IPS DF 6.9 (cell line): ENCODE data around the gene DNAJC10.
"Not testable (repeated sequence)": the region's sequence is repeated elsewhere in the genome, so short reads cannot be mapped to it uniquely, and the experiment has no call there.

ENCODE experiments used
- DNase-seq: peaks from one replicate; pipeline ENCODE4 v3.0.0-alpha.2; 2013; ENCODE audit warnings: low read depth, low spot score
- H3K27ac ChIP-seq: one replicate; pipeline ENCODE4 v1.5.1; 2013; ENCODE audit warnings: low read length, control low read depth
- H3K27me3 ChIP-seq: 2 replicates; pipeline ENCODE4 v1.6.1; 2013; ENCODE audit warnings: mild to moderate bottlenecking, low read length; ENCODE audit not compliant: control insufficient read depth, insufficient read depth
- H3K36me3 ChIP-seq: 2 replicates; pipeline ENCODE4 v1.6.1; 2013; ENCODE audit warnings: low read length; ENCODE audit not compliant: control insufficient read depth, insufficient read depth
- H3K4me1 ChIP-seq: 2 replicates; pipeline ENCODE4 v1.6.1; 2013; ENCODE audit warnings: low read length; ENCODE audit not compliant: control insufficient read depth, insufficient read depth
- H3K4me3 ChIP-seq: 2 replicates; pipeline ENCODE4 v1.5.1; 2013; ENCODE audit warnings: mild to moderate bottlenecking, low read length
- H3K9me3 ChIP-seq: 2 replicates; pipeline ENCODE4 v1.6.1; 2013; ENCODE audit warnings: low read length, inconsistent platforms; ENCODE audit not compliant: control insufficient read depth, insufficient read depth
- WGBS: extraction: QIAGEN DNeasy Blood & Tissue Kit; methylation state at CpG from one replicate; pipeline ENCODE4 v1.1.7; 2013; ENCODE audit warnings: mixed read lengths, missing lambda C conversion rate; ENCODE audit not compliant: insufficient read length, insufficient coverage; 5-methylcytosine and 5-hydroxymethylcytosine counted together

Gene DNAJC10

DNA sequence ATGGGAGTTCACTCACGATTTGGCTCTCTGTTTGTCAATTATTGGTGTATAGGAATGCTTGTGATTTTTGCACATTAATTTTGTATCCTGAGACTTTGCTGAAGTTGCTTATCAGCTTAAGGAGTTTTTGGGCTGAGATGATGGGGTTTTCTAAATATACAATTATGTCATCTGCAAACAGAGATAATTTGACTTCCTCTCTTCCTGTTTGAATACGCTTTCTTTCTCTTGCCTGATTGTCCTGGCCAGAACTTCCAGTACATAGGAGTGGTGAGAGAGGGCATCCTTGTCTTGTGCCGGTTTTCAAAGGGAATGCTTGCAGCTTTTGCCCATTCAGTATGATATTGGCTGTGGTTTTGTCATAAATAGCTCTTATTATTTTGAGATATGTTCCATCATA lies 66.6 kb downstream of the DNAJC10 start:
- H3K27ac ChIP-seq, H3K4me3 ChIP-seq, H3K4me1 ChIP-seq, DNase-seq, H3K9me3 ChIP-seq, H3K36me3 ChIP-seq, H3K27me3 ChIP-seq: not testable (repeated sequence)
- WGBS = no CpG with 5 or more reads among the region's 3 CpGs

DNA sequence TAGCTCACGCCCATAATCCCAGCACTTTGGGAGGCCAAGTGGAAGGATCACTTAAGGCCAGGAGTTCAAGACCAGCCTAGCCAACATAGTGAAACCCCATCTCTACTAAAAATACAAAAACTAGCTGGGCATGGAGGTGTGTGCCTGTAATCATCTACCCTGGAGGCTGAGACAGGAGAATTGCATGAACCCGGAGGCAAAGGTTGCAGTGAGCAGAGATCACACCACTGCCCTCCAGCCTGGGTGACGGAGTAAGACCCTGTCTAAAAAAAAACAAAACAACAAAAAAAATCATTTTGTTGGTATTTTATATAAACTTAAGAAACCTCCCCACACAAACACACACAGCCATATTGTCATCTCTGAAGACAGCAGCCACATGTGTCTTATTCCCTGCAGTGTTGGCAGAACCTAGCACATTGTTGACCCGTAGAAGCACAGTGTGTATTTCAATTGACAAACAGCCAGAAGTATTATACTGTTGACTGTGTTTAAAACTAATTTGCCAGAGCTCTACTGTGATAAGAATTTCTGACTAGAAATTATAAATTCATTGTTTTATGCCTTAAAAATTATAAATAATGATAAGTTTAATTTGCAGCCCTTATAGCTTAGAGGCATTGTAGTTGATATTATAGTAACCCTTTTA lies 68.1 kb downstream of the DNAJC10 start:
- Histone ChIP-seq H3K36me3 (no peaks in the 10 kb centered on the region; the same call in 1 of the 2 replicates), H3K4me3 (no peak overlapping the region), H3K4me1 (peaks cover 2% of the 10 kb centered on the region; the same call in 1 of the 2 replicates), H3K9me3 (no peaks in the 10 kb centered on the region), H3K27me3 (no peaks in the 10 kb centered on the region), H3K27ac (no peak overlapping the region)
- WGBS = no CpG with 5 or more reads among the region's 4 CpGs
- DNase-seq = no peak

DNA sequence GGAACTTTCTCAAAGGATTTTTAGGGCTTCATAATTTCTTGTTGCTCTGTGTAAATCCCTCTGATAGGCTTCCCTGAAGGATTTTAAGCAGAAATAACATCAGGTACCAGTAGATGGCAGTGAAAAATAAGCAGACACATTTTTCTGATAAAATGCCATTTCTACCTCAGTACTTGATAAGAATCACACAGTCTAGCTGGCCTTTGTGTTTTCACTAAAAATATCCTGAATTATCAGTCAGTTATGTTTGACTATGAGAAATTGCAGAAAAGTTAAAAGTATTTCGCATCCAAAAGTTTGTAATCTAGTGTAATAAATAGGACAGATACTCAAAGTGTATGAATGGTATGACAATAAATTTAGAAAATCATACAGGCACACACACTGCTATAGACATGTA lies 68.7 kb downstream of the DNAJC10 start:
- WGBS = no CpG with 5 or more reads among the region's 1 CpG

DNA sequence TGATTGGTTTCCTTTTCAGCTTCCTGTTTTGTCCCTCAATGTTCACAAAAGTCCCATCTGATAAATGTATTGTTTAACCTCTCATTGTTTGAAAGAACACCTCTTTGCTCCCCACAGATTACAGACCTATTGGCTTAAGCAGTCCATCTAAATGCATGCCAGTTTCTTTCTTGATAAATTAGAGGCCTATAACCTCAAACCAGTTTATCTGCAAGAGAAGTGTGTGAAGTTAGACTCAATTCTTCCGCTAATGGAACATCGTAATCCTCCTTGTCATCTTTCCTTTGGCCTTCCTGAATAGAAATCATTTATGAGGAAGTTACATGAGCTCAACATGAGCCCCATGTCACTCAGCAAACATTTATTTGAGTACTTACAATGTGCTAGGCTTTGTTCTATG lies 76.4 kb downstream of the DNAJC10 start:
- H3K36me3 ChIP-seq = no peaks in the 10 kb centered on the region
- H3K27me3 ChIP-seq = no peaks in the 10 kb centered on the region
- H3K9me3 ChIP-seq = no peaks in the 10 kb centered on the region
- no CpG with 5 or more reads among the region's 2 CpGs for WGBS
- H3K27ac ChIP-seq = no peak overlapping the region
- no peak overlapping the region for H3K4me3 ChIP-seq
- no peak for DNase-seq
- no peaks in the 10 kb centered on the region for H3K4me1 ChIP-seq

More for the DNA sequence above, 68.7 kb downstream of the DNAJC10 start:
- H3K36me3 ChIP-seq = no peaks in the 10 kb centered on the region; the same call in 1 of the 2 replicates
- no peak overlapping the region for H3K4me3 ChIP-seq
- DNase-seq = no peak
- peaks cover 2% of the 10 kb centered on the region; the same call in 1 of the 2 replicates for H3K4me1 ChIP-seq
- H3K9me3 ChIP-seq = no peaks in the 10 kb centered on the region
- no peak overlapping the region for H3K27ac ChIP-seq
- no peaks in the 10 kb centered on the region for H3K27me3 ChIP-seq

DNA sequence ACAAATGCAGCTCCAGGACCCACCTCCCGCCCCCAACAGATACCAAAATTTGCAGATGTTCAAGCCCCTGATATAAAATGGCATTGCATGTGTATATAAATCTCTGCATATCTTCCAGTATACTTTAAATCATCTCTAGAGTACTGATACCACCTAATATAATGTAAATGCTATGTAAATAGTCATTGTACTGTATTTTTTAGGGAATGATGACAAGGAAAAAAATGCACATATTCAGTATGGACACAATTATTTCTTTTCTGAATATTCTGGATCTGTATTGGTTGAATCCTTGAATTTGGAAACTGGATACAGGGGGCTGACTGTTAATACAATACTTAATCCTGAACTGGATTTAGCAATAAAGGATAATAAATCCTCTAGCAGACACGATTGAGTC lies 82.7 kb downstream of the DNAJC10 start:
- DNase-seq = no peak
- WGBS = no CpG with 5 or more reads among the region's 2 CpGs

DNA sequence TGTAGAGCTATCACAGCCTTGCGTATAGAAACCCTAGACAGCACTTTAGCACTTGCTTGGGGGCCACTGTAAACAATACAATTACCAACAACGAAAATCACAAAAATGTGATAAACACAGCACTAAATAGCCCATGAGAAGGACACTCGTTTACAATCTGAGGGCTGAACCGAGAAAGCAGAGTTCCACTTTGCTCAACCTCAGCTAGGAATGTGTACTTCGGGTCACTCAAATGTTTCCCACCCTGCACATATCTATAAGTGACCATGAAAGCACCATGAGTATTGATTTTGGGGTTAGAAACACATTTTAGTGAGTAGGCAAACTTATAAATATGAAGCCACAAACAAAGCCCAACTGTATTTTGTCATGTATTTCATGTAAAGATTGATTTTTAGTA lies 88.1 kb downstream of the DNAJC10 start:
- no peaks in the 10 kb centered on the region for H3K27me3 ChIP-seq
- DNase-seq = no peak
- H3K9me3 ChIP-seq = no peaks in the 10 kb centered on the region
- no peaks in the 10 kb centered on the region for H3K4me1 ChIP-seq
- H3K36me3 ChIP-seq = no peaks in the 10 kb centered on the region
- no peak overlapping the region for H3K4me3 ChIP-seq
- no CpG with 5 or more reads among the region's 5 CpGs for WGBS
- no peak overlapping the region for H3K27ac ChIP-seq

More for the DNA sequence above, 82.7 kb downstream of the DNAJC10 start:
- Histone ChIP-seq H3K4me3 (no peak overlapping the region), H3K27ac (no peak overlapping the region), H3K27me3 (no peaks in the 10 kb centered on the region), H3K4me1 (no peaks in the 10 kb centered on the region), H3K36me3 (no peaks in the 10 kb centered on the region), H3K9me3 (no peaks in the 10 kb centered on the region)

DNA sequence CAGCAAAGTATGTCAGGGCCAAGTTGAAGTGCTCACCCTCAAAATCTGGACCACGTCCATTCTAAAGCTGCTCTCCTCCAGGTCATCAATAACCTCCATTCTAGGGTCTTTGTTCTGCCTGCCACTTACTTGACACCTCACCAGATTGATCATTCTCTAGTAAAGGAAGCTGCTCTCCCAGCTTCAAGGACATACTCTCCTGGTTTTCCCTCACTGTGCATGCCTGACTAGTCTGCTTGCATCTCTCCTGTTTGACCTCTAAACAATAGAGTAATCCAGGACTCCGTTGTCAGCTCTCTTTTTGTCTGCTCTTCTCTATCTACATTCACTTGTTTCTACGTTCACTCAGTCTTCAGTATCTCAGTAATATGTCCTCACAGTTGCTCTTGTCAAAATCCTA lies 91.3 kb downstream of the DNAJC10 start:
- DNase-seq = no peak
- no peaks in the 10 kb centered on the region for H3K9me3 ChIP-seq
- no peaks in the 10 kb centered on the region for H3K4me1 ChIP-seq
- no peaks in the 10 kb centered on the region for H3K27me3 ChIP-seq
- no peak overlapping the region for H3K27ac ChIP-seq
- no peaks in the 10 kb centered on the region for H3K36me3 ChIP-seq
- WGBS = no CpG with 5 or more reads among the region's 3 CpGs
- H3K4me3 ChIP-seq = no peak overlapping the region

DNA sequence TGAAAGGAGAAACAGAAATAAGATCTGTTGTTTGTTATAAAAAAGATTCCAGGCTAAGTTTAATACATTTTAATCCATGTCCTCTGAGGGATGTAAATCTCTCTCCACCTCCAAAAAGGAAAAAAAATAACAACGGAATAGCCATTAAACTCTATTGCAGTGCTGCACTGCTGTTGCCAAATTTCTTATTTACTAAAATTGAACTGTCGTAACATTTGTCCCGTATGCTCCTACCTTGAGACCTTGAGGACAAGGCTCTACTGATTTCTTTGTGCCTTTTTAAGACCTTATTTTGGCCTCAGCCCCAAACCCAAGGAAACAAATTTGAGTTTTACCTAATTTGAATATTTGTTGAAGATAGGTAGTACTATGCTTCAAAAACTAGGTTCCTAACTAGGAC lies 94.0 kb downstream of the DNAJC10 start:
- H3K9me3 ChIP-seq = no peaks in the 10 kb centered on the region
- H3K4me3 ChIP-seq = no peak overlapping the region
- DNase-seq = no peak
- H3K27me3 ChIP-seq = no peaks in the 10 kb centered on the region
- WGBS = no CpG with 5 or more reads among the region's 3 CpGs
- no peak overlapping the region for H3K27ac ChIP-seq
- H3K4me1 ChIP-seq = no peaks in the 10 kb centered on the region
- H3K36me3 ChIP-seq = no peaks in the 10 kb centered on the region

DNA sequence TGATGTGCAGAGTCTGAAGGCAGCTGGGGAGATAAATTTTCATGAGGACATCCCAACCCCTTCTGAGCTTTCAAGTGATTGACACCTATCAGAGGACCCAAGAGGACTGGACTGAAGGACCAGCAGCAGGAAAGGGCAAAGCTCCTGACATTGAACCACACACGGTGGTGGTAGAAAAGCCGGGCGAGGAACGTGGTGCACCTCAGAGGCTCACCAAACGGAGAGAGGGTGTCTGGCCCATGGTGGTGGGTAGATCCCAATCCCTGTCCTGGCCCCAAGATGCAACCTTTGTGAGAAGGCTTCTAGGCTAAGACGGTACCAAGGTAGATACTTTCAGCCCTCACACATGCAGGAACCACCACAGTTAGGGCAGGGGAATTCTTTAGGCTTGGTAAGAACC lies 98.3 kb downstream of the DNAJC10 start:
- no peak overlapping the region for H3K27ac ChIP-seq
- no CpG with 5 or more reads among the region's 6 CpGs for WGBS
- no peaks in the 10 kb centered on the region for H3K9me3 ChIP-seq
- DNase-seq = no peak
- no peaks in the 10 kb centered on the region; the same call in 1 of the 2 replicates for H3K4me1 ChIP-seq
- H3K36me3 ChIP-seq = no peaks in the 10 kb centered on the region
- no peak overlapping the region for H3K4me3 ChIP-seq
- no peaks in the 10 kb centered on the region for H3K27me3 ChIP-seq

DNA sequence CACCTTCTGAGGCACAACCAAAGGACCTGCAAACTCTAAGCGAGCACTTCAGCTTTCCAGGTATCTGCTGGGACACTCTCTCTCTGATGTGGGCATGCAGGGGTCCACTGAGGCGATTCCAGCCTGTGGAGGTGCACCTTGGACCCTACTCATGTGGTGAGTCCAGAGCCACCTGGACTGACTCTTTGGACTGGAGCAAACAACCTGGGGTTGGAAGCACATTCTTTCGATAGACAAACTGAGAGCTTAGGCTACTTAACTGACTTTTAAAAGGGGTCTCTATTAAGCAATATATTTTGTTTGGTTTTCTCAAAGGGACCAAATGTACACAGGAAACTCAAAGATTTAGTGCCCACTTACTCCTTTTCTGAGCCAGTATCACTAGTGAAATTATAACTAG lies 98.7 kb downstream of the DNAJC10 start:
- H3K27ac ChIP-seq = no peak overlapping the region
- DNase-seq = no peak
- WGBS = no CpG with 5 or more reads among the region's 3 CpGs

DNA sequence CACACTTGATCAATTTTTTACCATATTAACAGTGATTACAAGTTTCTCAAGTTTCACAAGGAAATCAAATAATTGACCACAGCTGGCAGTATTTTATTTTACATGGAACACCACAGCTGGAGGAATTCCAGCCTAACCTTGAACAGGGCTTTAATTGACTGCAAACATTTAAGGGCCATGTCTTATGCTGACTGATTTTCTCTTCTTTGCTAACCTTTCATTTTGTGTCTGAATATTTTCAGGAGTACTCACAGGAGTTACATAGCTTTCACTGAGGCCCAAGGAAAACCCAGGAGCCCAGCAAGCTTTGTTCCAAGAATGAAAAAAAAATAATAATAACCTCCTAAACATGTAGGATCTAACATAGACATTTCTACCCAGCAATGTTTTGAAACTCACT lies 100.8 kb downstream of the DNAJC10 start:
- no peaks in the 10 kb centered on the region; the same call in 1 of the 2 replicates for H3K4me1 ChIP-seq
- H3K27ac ChIP-seq = no peak overlapping the region
- no peaks in the 10 kb centered on the region for H3K27me3 ChIP-seq
- H3K9me3 ChIP-seq = no peaks in the 10 kb centered on the region
- no peak for DNase-seq
- no peak overlapping the region for H3K4me3 ChIP-seq
- H3K36me3 ChIP-seq = no peaks in the 10 kb centered on the region

More for the DNA sequence above, 98.7 kb downstream of the DNAJC10 start:
- Histone ChIP-seq H3K27me3 (no peaks in the 10 kb centered on the region), H3K36me3 (no peaks in the 10 kb centered on the region), H3K4me1 (no peaks in the 10 kb centered on the region; the same call in 1 of the 2 replicates), H3K4me3 (no peak overlapping the region), H3K9me3 (no peaks in the 10 kb centered on the region)
